ENCODE results near the gene METTL5.
"Not testable (repeated sequence)": the region's sequence is repeated elsewhere in the genome, so short reads cannot be mapped to it uniquely, and the experiment has no call there.

The METTL5 gene

GRCh38 chr2:169824373-169825333 lies at the start of gene METTL5:
Gene METTL5 (minus strand): TSS chr2:169824905. CDS start chr2:169824597, 308 bp downstream.
- DNase-seq (ENCODE audit: low spot score), result peak; percentile 82

- no peak for DNase-seq (ENCODE audit: low spot score)
Observed at GRCh38 chr2:169871994-169872393, 47.3 kb upstream of the METTL5 start.

GRCh38 chr2:169871369-169871768 lies 46.7 kb upstream of the METTL5 start:
- DNase-seq (ENCODE audit: low spot score), result not testable (repeated sequence)

- no peak for DNase-seq (ENCODE audit: low spot score)
Observed at GRCh38 chr2:169868951-169869350, 44.2 kb upstream of the METTL5 start.

GRCh38 chr2:169867579-169867978 lies 42.9 kb upstream of the METTL5 start:
- DNase-seq (ENCODE audit: low spot score), result no peak

GRCh38 chr2:169866230-169866629 lies 41.5 kb upstream of the METTL5 start:
- not testable (repeated sequence) for DNase-seq (ENCODE audit: low spot score)

GRCh38 chr2:169865492-169865891 lies 40.8 kb upstream of the METTL5 start:
- DNase-seq (ENCODE audit: low spot score), result no peak

GRCh38 chr2:169862816-169863215 lies 38.1 kb upstream of the METTL5 start:
- no peak for DNase-seq (ENCODE audit: low spot score)

- no peak for DNase-seq (ENCODE audit: low spot score)
Observed at GRCh38 chr2:169860149-169860548, 35.4 kb upstream of the METTL5 start.

GRCh38 chr2:169859423-169859822 lies 34.7 kb upstream of the METTL5 start:
- no peak for DNase-seq (ENCODE audit: low spot score)

GRCh38 chr2:169855281-169856258 lies 30.9 kb upstream of the METTL5 start:
- DNase-seq (ENCODE audit: low spot score), result not testable (repeated sequence)

- DNase-seq (ENCODE audit: low spot score), result no peak
Observed at GRCh38 chr2:169853041-169853668, 28.4 kb upstream of the METTL5 start.

- DNase-seq (ENCODE audit: low spot score), result no peak
Observed at GRCh38 chr2:169849710-169850109, 25.0 kb upstream of the METTL5 start.

GRCh38 chr2:169848959-169849693 lies 24.4 kb upstream of the METTL5 start:
- not testable (repeated sequence) for DNase-seq (ENCODE audit: low spot score)

- no peak for DNase-seq (ENCODE audit: low spot score)
Observed at GRCh38 chr2:169845016-169845415, 20.3 kb upstream of the METTL5 start.

GRCh38 chr2:169841625-169842024 lies 16.9 kb upstream of the METTL5 start:
- DNase-seq (ENCODE audit: low spot score), result not testable (repeated sequence)

GRCh38 chr2:169840747-169841142 lies 16.0 kb upstream of the METTL5 start:
- DNase-seq (ENCODE audit: low spot score), result no peak

GRCh38 chr2:169839954-169840746 lies 15.4 kb upstream of the METTL5 start:
- DNase-seq (ENCODE audit: low spot score), result no peak

- DNase-seq (ENCODE audit: low spot score), result no peak
Observed at GRCh38 chr2:169838743-169839489, 14.2 kb upstream of the METTL5 start.

GRCh38 chr2:169834401-169834800 lies 9.7 kb upstream of the METTL5 start:
- DNase-seq (ENCODE audit: low spot score), result no peak
